Endothelial cell of umbilical vein (primary cell): ENCODE results near the gene SPEF2. TPM values are rescaled to one million over a fixed set of nuclear protein-coding genes. Genes with fewer than 3 reads are reported as not detected.

Experiments used
- BruUV-seq: library from RNA; stranded (reverse); fragments of 400-500 nt; replicated peaks from 2 replicates; lab custom pipeline; 2021; lab: Mats Ljungman, UMichigan
- CTCF ChIA-PET: fragments of 300-600, 350-600 bp; sonication (Branson Sonifier 250); formaldehyde crosslinking; loops from one replicate; lab custom pipeline; 2021; ENCODE audit warnings: antibody characterized with exemption, inconsistent platforms; lab: Charles Lee
- POLR2A ChIA-PET: fragments of 300-600, 350-600 bp; sonication (Branson Sonifier 250); formaldehyde crosslinking; loops from one replicate; lab custom pipeline; 2021; ENCODE audit warnings: antibody characterized with exemption, inconsistent platforms; lab: Charles Lee
- DNase-seq: peaks from one replicate; pipeline ENCODE4 v3.0.0-alpha.2; 2011; ENCODE audit warnings: low read depth, low spot score
- FAIRE-seq: peaks from 2 replicates; lab custom pipeline; 2011; peaks lifted over from hg19 to GRCh38; lab: Jason Lieb, UNC
- H2AFZ ChIP-seq: 2 replicates; pipeline ENCODE4 v1.6.0; 2012; ENCODE audit warnings: low read depth, low read length, control low read depth, inconsistent platforms
- H3K27ac ChIP-seq: 2 replicates; pipeline ENCODE4 v1.5.1; 2011; ENCODE audit warnings: low read depth, mild to moderate bottlenecking, control low read depth, low read length, moderate library complexity; ENCODE audit not compliant: insufficient read depth
- H3K27me3 ChIP-seq, 2 experiments: 2 replicates each; pipeline versions ENCODE4 v1.6.0 to v1.6.1; 2011; ENCODE audit warnings: low read length in 2 of 2, mixed read lengths in 1 of 2; ENCODE audit not compliant: control insufficient read depth in 2 of 2, insufficient read depth in 2 of 2
- H3K36me3 ChIP-seq, 2 experiments: 2 replicates in 1 of 2; 3 replicates in 1 of 2; pipeline ENCODE4 v1.5.1; 2011; ENCODE audit warnings: low read length in 2 of 2, mild to moderate bottlenecking in 1 of 2, moderate library complexity in 1 of 2; ENCODE audit not compliant: control insufficient read depth in 2 of 2, insufficient read depth in 2 of 2; ENCODE audit errors: extremely low read depth in 1 of 2
- H3K4me1 ChIP-seq: 3 replicates; pipeline ENCODE4 v1.5.1; 2011; ENCODE audit warnings: mild to moderate bottlenecking, low read length; ENCODE audit not compliant: control insufficient read depth, insufficient read depth; ENCODE audit errors: extremely low read depth
- H3K4me2 ChIP-seq: 2 replicates; pipeline ENCODE4 v1.6.1; 2011; ENCODE audit warnings: low read length, control low read depth, mixed read lengths; ENCODE audit not compliant: insufficient read depth
- H3K4me3 ChIP-seq, 3 experiments: fragments of 200-600 bp in 1 of 3; sonication (generic), shearing (Covaris generic) in 1 of 3; replicated peaks in 1 of 3; 2 replicates each; pipeline ENCODE4 v1.5.1; 2011 to 2016; ENCODE audit warnings: control low read depth in 3 of 3, low read length in 3 of 3, mild to moderate bottlenecking in 2 of 3, inconsistent platforms in 1 of 3, low read depth in 1 of 3, moderate library complexity in 1 of 3; ENCODE audit not compliant: insufficient read depth in 1 of 3
- H3K79me2 ChIP-seq: 2 replicates; pipeline ENCODE4 v1.6.0; 2012; ENCODE audit warnings: low read length, inconsistent platforms; ENCODE audit not compliant: control insufficient read depth, insufficient read depth
- H3K9ac ChIP-seq: replicated peaks from 2 replicates; pipeline ENCODE3; 2011; ENCODE audit warnings: low read length, control low read depth; ENCODE audit not compliant: insufficient read depth; ENCODE audit errors: extremely low read depth
- H3K9me1 ChIP-seq: replicated peaks from 3 replicates; pipeline ENCODE4 v1.6.0; 2011; ENCODE audit warnings: mild to moderate bottlenecking, low read length; ENCODE audit not compliant: control insufficient read depth, insufficient read depth; ENCODE audit errors: extremely low read depth
- H3K9me3 ChIP-seq: replicated peaks from 2 replicates; pipeline ENCODE4 v1.5.1; 2012; ENCODE audit warnings: low read length, inconsistent platforms; ENCODE audit not compliant: control insufficient read depth, insufficient read depth
- H4K20me1 ChIP-seq: replicated peaks from 2 replicates; pipeline ENCODE3; 2011; ENCODE audit warnings: mild to moderate bottlenecking, low read length; ENCODE audit not compliant: control insufficient read depth, insufficient read depth; ENCODE audit errors: extremely low read depth
- EZH2 ChIP-seq: IDR thresholded peaks from 2 replicates; pipeline ENCODE4 v1.6.1; 2012; ENCODE audit warnings: borderline replicate concordance, low read depth, mild to moderate bottlenecking, moderate library complexity, low read length, inconsistent platforms; ENCODE audit not compliant: severe bottlenecking
- FOS ChIP-seq: IDR thresholded peaks from 2 replicates; pipeline ENCODE4 v1.6.1; 2011; ENCODE audit warnings: mild to moderate bottlenecking, low read length, moderate library complexity, borderline replicate concordance; ENCODE audit not compliant: insufficient read depth
- GATA2 ChIP-seq: IDR thresholded peaks from 2 replicates; pipeline ENCODE4 v1.7.0; 2011; ENCODE audit warnings: low read depth, mild to moderate bottlenecking, moderate library complexity, mixed read lengths, low read length; ENCODE audit not compliant: insufficient read length, insufficient read depth
- JUN ChIP-seq: IDR thresholded peaks from 2 replicates; pipeline ENCODE4 v1.6.1; 2011; ENCODE audit warnings: borderline replicate concordance, low read depth; ENCODE audit not compliant: insufficient read length, insufficient read depth
- MYC ChIP-seq: IDR thresholded peaks from one replicate; pipeline ENCODE4 v1.6.1; 2011; ENCODE audit warnings: mild to moderate bottlenecking, low read depth, low read length
- POLR2A ChIP-seq: IDR thresholded peaks from 2 replicates; pipeline ENCODE4 v1.6.1; 2012; ENCODE audit warnings: low read depth, mild to moderate bottlenecking, control low read depth, low read length
- POLR2AphosphoS5 ChIP-seq: IDR thresholded peaks from 2 replicates; pipeline ENCODE4 v1.6.1; 2012; ENCODE audit warnings: low read depth, mild to moderate bottlenecking, control low read depth, low read length, moderate library complexity; ENCODE audit not compliant: insufficient read depth
- dilution Hi-C: fragments of 300-500 bp; cut with MboI; formaldehyde crosslinking; loops from one replicate; pipeline ENCODE4 v1.15.0; 2019; ENCODE audit warnings: low sequenced_read_pairs; ENCODE audit not compliant: extremely low pct_ligation_motif_present
- intact Hi-C: fragments of 100-400 bp; cut with micrococcal nuclease; formaldehyde crosslinking; loops from one replicate; pipeline ENCODE4 v1.10.0; 2022
- polyA plus RNA-seq, 4 experiments: library from polyadenylated mRNA; depleted of rRNA in 3 of 4; stranded (reverse) in 3 of 4; unstranded in 1 of 4; fragments of >200 nt; gene quantifications; 2 replicates each; pipeline versions ENCODE4 v1.2.1 to v1.2.3, GENCODE V29; 2011 to 2012; ENCODE audit warnings: missing spikeins in 1 of 4
- total RNA-seq: library from RNA; stranded (reverse); gene quantifications from 2 replicates; pipeline ENCODE4 v1.2.3, GENCODE V29; 2021
- TF ChIP-seq, protein P1 (sequence below), 2 donors: IDR thresholded peaks; 1 replicate in 1 of 2; 2 replicates in 1 of 2; pipeline ENCODE4 v1.5.1; 2011; ENCODE audit warnings: low read length in 2 of 2, mild to moderate bottlenecking in 2 of 2, moderate library complexity in 2 of 2, control low read depth in 1 of 2, inconsistent platforms in 1 of 2, low read depth in 1 of 2; ENCODE audit not compliant: insufficient read depth in 1 of 2; ENCODE audit errors: extremely low read depth in 1 of 2
- TF ChIP-seq, protein P2 (sequence below): IDR thresholded peaks from 2 replicates; pipeline ENCODE4 v1.6.1; 2011; ENCODE audit not compliant: insufficient read depth, insufficient read length

The SPEF2 gene
- total and polyA plus RNA-seq, 2 donors (not counting 3 experiments of a cell fraction or from before 2014, with no cell fraction given), result 0.28 to 0.73 TPM

GRCh38 chr5:35598707-35599370, 18.8 kb upstream of the SPEF2 start:
- Histone ChIP-seq H3K4me3 (no peak overlapping the region), H2AFZ (no peak overlapping the region), H3K4me1 (no peaks in the 10 kb centered on the region), H3K27ac (no peak overlapping the region), H3K36me3 (no peaks in the 10 kb centered on the region), H3K79me2 (no peaks in the 10 kb centered on the region), H3K9ac (no peak overlapping the region), H3K9me3 (no peaks in the 10 kb centered on the region), H4K20me1 (no peaks in the 10 kb centered on the region), H3K27me3 (no peaks in the 10 kb centered on the region), H3K9me1 (no peaks in the 10 kb centered on the region), H3K4me2 (no peak overlapping the region)
- intact Hi-C loops, result no loop called here
- ChIA-PET POLR2A (no interaction called here), CTCF (no interaction called here)
- FAIRE-seq (no peak), DNase-seq (no peak)
- TF ChIP-seq, protein P1, sequence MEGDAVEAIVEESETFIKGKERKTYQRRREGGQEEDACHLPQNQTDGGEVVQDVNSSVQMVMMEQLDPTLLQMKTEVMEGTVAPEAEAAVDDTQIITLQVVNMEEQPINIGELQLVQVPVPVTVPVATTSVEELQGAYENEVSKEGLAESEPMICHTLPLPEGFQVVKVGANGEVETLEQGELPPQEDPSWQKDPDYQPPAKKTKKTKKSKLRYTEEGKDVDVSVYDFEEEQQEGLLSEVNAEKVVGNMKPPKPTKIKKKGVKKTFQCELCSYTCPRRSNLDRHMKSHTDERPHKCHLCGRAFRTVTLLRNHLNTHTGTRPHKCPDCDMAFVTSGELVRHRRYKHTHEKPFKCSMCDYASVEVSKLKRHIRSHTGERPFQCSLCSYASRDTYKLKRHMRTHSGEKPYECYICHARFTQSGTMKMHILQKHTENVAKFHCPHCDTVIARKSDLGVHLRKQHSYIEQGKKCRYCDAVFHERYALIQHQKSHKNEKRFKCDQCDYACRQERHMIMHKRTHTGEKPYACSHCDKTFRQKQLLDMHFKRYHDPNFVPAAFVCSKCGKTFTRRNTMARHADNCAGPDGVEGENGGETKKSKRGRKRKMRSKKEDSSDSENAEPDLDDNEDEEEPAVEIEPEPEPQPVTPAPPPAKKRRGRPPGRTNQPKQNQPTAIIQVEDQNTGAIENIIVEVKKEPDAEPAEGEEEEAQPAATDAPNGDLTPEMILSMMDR (IDR thresholded peaks at IDR 0.05; ENCODE audit: extremely low read depth in 1 of 2, insufficient read depth in 1 of 2, low read depth in 1 of 2, low read length in 2 of 2), result no peak
- no peak for TF ChIP-seq GATA2
- no peak for TF ChIP-seq EZH2
- TF ChIP-seq JUN, result no peak
- TF ChIP-seq FOS, result no peak
- no peak for TF ChIP-seq MYC
- TF ChIP-seq POLR2A, result no peak
- TF ChIP-seq POLR2AphosphoS5, result no peak
- TF ChIP-seq, protein P2, sequence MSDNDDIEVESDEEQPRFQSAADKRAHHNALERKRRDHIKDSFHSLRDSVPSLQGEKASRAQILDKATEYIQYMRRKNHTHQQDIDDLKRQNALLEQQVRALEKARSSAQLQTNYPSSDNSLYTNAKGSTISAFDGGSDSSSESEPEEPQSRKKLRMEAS, result no peak
- dilution Hi-C loops, result no loop called here
- BruUV-seq, result no TSS peak
